Colonic mucosa (tissue), 4 donors: ENCODE data around the gene TINCR. TPM values are rescaled to one million over a fixed set of nuclear protein-coding genes. Genes with fewer than 3 reads are reported as not detected.

ENCODE experiments used
- DNase-seq: peaks from one replicate; pipeline ENCODE4 v3.0.0-alpha.2; 2020
- H3K27ac ChIP-seq: fragments of 200-600 bp; one replicate; pipeline ENCODE4 v1.8.0; 2021
- H3K27me3 ChIP-seq: fragments of 200-600 bp; one replicate; pipeline ENCODE4 v1.8.0; 2021
- H3K36me3 ChIP-seq: fragments of 200-600 bp; one replicate; pipeline ENCODE4 v1.8.0; 2021
- H3K4me1 ChIP-seq: fragments of 200-600 bp; one replicate; pipeline ENCODE4 v1.8.0; 2021; ENCODE audit warnings: mild to moderate bottlenecking
- H3K4me3 ChIP-seq: fragments of 200-600 bp; one replicate; pipeline ENCODE4 v1.8.0; 2021
- H3K9ac ChIP-seq, 2 donors: one replicate each; pipeline ENCODE4 v1.7.0; 2013; ENCODE audit warnings: control low read depth in 2 of 2, low read depth in 2 of 2, low read length in 2 of 2
- H3K9me3 ChIP-seq: fragments of 200-600 bp; one replicate; pipeline ENCODE4 v1.8.0; 2021
- intact Hi-C: fragments of 100-400 bp; cut with DNase I; formaldehyde crosslinking; loops from one replicate; pipeline ENCODE4 v1.14.1; 2022
- total RNA-seq, 2 donors: library from RNA; stranded (reverse); fragmentation: NEBNext Ultra II Directional in 1 of 2; extraction: Animal tissue kit (Norgen Biotek cat#: 25700) in 1 of 2; gene quantifications; one replicate each; pipeline ENCODE4 v1.2.1, GENCODE V29; 2021
- TF ChIP-seq, protein P1 (sequence below): fragments of 200-600 bp; IDR thresholded peaks from one replicate; pipeline ENCODE4 v1.8.0; 2022; ENCODE audit warnings: antibody characterized with exemption, mild to moderate bottlenecking
- donor health status: healthy.
- donor health status: DM: no; HTN: no; CAD: no.
- donor health status: DM: no; HTN: no; CAD: no.

The TINCR gene
- total RNA-seq, 2 donors from 2014 or later: 2.2 to 4.4 TPM

DNA sequence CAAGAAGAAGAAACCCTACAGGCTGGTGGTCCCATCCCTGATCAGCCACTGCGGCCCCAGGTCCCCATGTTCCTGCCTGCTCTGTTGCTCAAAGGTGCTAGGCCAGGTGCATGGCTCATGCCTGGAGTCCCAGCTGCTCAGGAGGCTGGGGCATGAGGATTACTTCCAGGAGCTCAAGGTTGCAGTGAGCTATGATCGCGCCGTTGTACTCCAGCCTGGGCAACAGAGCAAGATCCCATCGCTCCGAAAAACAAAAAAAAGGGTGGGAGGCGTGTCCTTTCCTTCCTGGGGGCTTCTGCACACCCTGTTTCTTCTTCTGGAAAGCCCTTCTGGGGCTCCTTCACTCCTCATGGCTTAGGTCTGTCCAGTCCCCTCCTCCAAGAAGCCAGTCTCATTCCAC lies 11.9 kb upstream of the TINCR start:
- H3K4me3 ChIP-seq: no peak overlapping the region
- H3K9ac ChIP-seq: no peak overlapping the region
- H3K36me3 ChIP-seq: no peaks in the 10 kb centered on the region
- intact Hi-C loops: loop anchor here (2.0 kb wide), 1 partner anchor 33 kb away; no protein-coding TSS in a partner anchor
- no peak overlapping the region for H3K27ac ChIP-seq
- H3K27me3 ChIP-seq: no peaks in the 10 kb centered on the region
- H3K9me3 ChIP-seq: no peaks in the 10 kb centered on the region
- peaks cover 4% of the 10 kb centered on the region for H3K4me1 ChIP-seq
- DNase-seq: no peak
- TF ChIP-seq, protein P1, sequence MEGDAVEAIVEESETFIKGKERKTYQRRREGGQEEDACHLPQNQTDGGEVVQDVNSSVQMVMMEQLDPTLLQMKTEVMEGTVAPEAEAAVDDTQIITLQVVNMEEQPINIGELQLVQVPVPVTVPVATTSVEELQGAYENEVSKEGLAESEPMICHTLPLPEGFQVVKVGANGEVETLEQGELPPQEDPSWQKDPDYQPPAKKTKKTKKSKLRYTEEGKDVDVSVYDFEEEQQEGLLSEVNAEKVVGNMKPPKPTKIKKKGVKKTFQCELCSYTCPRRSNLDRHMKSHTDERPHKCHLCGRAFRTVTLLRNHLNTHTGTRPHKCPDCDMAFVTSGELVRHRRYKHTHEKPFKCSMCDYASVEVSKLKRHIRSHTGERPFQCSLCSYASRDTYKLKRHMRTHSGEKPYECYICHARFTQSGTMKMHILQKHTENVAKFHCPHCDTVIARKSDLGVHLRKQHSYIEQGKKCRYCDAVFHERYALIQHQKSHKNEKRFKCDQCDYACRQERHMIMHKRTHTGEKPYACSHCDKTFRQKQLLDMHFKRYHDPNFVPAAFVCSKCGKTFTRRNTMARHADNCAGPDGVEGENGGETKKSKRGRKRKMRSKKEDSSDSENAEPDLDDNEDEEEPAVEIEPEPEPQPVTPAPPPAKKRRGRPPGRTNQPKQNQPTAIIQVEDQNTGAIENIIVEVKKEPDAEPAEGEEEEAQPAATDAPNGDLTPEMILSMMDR: no peak

DNA sequence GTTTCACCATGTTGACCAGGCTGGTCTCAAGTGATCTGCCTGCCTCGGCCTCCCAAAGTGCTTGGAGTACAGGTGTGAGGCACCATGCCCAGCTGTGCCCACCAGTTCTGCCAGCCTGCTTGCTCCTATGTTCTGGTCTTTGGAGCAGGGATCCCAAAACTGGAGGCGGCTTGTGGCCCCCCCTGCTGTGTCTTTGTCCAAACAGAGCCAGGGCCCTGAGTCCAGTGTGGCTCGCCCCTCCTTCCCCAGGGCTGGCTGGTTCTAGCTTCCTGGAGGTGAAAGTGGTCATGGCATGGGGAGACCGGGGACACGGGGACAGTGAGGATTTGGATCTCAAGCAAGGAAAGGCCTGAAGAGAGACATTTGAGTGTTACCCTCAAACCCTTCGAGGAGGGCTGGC lies 11.5 kb upstream of the TINCR start:
- DNase-seq: no peak
- no peaks in the 10 kb centered on the region for H3K27me3 ChIP-seq
- H3K4me3 ChIP-seq: no peak overlapping the region
- H3K27ac ChIP-seq: no peak overlapping the region
- H3K9me3 ChIP-seq: no peaks in the 10 kb centered on the region
- intact Hi-C loops: loop anchor here (2.0 kb wide), 1 partner anchor 32 kb away; no protein-coding TSS in a partner anchor
- H3K4me1 ChIP-seq: peaks cover 4% of the 10 kb centered on the region
- H3K9ac ChIP-seq: no peak overlapping the region
- TF ChIP-seq, protein P1: no peak
- H3K36me3 ChIP-seq: no peaks in the 10 kb centered on the region

DNA sequence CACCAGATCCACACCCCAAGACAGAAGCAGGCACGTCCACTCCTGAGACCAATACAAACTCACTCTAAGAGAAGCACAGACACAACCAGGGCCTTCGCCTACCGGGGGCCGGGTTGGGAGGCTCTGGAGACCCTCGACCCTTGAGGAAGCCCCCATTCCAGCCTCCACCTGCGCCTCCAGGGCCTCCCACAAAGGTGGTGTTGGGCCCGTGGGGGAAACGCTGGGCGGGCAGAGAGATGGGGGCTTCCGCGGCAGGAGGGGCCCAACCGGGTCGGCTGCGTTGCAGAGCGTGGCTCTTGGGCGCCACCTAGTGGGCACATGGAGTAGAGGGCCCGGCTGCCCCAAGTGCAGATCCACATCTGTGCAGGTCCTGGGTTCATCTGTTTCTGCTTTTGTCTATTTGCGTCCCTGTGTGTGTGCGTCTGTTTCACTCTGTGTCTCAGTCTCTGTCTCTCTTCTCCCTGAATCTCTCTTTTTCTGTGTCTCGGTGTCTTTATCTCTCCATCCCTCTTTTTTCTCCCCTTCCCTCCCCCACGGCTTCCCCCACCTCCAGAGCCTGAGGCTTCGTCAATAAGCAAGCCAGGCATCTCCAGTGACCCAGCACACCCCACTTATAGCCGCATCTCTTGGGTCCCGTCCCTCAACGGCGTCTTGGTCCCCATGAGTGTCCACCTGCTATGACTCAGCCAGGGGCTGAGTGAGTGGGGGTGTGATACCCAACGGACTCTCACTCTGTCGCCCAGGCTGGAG lies 10.5 kb upstream of the TINCR start:
- no peaks in the 10 kb centered on the region for H3K9me3 ChIP-seq
- no peaks in the 10 kb centered on the region for H3K36me3 ChIP-seq
- TF ChIP-seq, protein P1: peak; percentile 98
- DNase-seq: peak; percentile 74
- H3K4me3 ChIP-seq: peak overlapping the region; percentile 30
- H3K4me1 ChIP-seq: peaks cover 4% of the 10 kb centered on the region
- intact Hi-C loops: loop anchor here (2.0 kb wide), 1 partner anchor 31 kb away; no protein-coding TSS in a partner anchor
- no peaks in the 10 kb centered on the region for H3K27me3 ChIP-seq
- H3K9ac ChIP-seq: no peak overlapping the region
- H3K27ac ChIP-seq: no peak overlapping the region

DNA sequence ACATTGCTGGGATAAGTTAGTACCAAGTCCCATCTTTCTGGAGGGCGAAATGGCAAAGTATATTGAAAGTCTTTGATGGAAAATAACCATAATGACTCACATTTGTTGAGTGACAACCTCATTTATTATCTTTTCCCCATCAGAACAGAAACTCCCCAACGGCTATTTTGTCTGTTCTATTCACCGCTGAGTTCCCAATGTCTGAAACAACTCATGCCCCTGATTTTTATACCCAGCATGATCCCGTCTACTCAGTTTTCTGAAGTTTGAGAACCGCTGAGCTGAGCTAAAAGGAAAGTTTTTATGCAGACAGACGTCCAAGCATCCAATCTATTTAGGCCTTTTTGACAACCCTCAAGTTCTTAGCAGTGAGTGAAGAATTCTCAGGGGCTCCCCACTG lies 7.8 kb upstream of the TINCR start:
- peaks cover 4% of the 10 kb centered on the region for H3K4me1 ChIP-seq
- H3K4me3 ChIP-seq: no peak overlapping the region
- H3K27me3 ChIP-seq: no peaks in the 10 kb centered on the region
- H3K9ac ChIP-seq: no peak overlapping the region
- TF ChIP-seq, protein P1: no peak
- no peak for DNase-seq
- no peaks in the 10 kb centered on the region for H3K36me3 ChIP-seq
- intact Hi-C loops: no loop called here
- H3K9me3 ChIP-seq: no peaks in the 10 kb centered on the region
- no peak overlapping the region for H3K27ac ChIP-seq

DNA sequence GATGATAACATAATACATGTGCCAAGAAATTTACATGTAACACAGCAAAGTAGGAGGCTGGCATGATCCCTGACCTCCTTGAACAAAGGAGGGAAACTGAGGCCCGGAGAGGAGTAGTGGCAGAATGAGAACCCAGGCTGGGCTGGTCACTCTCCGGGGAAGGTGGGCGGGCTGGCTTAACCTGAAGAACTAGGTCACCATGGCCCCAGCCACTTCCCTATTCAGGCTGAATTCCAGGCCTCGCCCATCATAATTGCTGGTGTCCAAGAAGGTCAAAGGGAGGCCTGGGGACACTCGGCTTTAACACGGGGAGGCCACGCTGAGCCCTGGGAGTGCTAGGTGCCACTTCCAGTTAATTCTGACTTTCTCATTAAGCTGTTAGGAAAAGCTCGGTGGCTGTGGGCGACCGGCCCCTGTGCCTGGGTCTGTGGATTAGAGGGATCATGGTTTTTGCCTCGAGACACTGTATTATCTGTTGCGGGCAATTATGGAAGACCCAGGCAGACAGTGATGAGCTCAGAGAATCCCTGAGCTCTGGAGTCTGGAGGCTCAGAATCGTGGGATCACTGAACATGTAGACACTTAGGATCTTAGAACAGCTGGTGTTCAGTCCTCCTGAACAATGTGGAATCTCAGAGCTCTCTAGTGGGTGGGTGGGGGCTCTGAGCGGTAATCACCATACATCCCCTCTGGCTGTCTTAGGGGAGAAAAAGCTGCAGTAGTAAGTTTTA lies 5.0 kb upstream of the TINCR start:
- Histone ChIP-seq H3K9ac (peak overlapping the region in 1 of 2 donors; percentile 20), H3K36me3 (no peaks in the 10 kb centered on the region), H3K4me1 (no peaks in the 10 kb centered on the region), H3K27me3 (peaks cover 8% of the 10 kb centered on the region), H3K4me3 (no peak overlapping the region), H3K9me3 (no peaks in the 10 kb centered on the region), H3K27ac (no peak overlapping the region)
- peak; percentile 58 for DNase-seq
- intact Hi-C loops: no loop called here
- TF ChIP-seq, protein P1: no peak
